Measurements from ENCODE around the gene ECI1.

Gene ECI1

DNA sequence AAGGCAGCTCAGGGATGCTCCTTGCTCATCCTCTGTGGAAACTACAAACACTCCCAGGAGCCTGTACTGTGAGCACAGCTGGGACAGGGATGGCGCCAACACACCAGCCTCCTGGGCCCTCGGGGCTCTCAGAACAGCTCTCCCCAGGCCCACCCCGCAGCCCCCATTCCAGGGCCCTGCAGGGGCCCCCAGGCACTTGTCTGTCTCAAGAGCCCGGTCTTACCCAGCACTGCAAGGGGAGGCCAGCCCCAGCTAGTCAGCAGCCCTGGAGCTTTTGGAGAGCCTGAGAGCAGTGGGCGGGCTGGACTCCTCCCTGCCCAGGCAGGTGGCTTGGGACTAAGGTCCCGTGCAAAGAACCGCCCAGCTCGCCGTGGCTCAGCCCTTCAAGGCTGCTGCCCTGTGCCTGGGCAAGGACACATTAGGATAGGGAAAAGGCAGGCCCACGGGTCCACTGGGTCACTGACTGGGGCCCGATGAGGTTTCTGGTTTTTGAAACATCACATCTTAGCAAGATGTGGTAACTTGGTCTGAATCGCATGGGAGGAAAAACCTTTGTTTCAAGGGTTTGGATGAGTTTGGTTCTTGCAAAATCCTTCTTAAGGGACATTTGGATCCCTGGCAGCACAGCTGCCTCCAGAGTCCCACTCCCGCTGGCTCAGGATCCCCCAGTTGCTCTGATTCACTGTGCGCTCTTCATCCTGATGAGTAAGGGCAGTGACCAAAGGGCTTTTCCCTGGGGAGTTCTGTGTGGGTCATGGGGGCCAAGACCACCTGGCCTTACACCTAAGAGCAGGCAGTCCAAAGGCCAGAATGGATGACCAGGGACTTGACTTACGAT lies 12.3 kb downstream of the ECI1 start:
- no peak for TF ChIP-seq CTCF (IDR thresholded peaks at IDR 0.05; ENCODE audit: low read depth, low read length, missing control alignments)
- no peak overlapping the region for H3K4me3 ChIP-seq (replicated peaks; ENCODE audit: low read depth, low read length)
- no peak for DNase-seq (ENCODE audit: extremely low read depth, low read depth)

DNA sequence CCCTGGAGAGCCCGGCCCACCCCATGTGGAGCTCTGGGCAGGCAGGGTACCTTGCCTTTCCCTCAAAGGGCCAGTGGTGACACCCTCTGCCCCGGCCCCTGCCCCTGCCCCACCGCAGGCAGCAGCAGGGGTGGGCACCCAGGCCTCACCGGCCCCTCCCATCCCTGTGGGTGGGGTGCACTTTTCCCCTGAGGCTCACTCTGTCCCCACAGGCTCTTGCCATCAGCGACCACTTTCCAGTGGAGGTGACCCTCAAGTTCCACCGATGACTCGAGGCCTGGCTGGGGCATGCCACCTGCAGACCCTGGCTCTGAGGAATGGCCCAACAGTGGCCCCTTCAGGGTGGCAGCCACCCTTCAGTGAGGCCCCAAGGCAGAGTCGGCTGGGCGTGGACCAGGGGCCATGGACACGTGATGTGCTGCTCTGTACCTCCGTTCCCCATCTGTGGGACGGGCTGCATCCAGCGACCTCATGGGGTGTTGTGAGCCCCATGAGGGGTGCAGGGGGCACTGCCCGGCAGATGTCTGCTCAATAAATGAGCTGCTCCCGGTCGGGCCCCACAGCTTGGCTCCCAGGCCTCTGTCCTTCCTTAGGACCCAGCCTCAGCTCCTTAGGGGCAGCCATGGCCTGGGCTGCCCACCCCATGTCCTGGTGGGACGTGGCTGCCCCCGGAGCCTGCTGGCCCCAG lies 13.1 kb downstream of the ECI1 start:
- no peak for DNase-seq (ENCODE audit: extremely low read depth, low read depth)
- no peak for TF ChIP-seq CTCF (IDR thresholded peaks at IDR 0.05; ENCODE audit: low read depth, low read length, missing control alignments)
- no peak overlapping the region for H3K4me3 ChIP-seq (replicated peaks; ENCODE audit: low read depth, low read length)

- no peak for DNase-seq (ENCODE audit: extremely low read depth, low read depth)
- no peak overlapping the region for H3K4me3 ChIP-seq (replicated peaks; ENCODE audit: low read depth, low read length)
- TF ChIP-seq CTCF (IDR thresholded peaks at IDR 0.05; ENCODE audit: low read depth, low read length, missing control alignments), result no peak
Measured at GRCh38 chr16:2237493-2238149, 13.8 kb downstream of the ECI1 start.

DNA sequence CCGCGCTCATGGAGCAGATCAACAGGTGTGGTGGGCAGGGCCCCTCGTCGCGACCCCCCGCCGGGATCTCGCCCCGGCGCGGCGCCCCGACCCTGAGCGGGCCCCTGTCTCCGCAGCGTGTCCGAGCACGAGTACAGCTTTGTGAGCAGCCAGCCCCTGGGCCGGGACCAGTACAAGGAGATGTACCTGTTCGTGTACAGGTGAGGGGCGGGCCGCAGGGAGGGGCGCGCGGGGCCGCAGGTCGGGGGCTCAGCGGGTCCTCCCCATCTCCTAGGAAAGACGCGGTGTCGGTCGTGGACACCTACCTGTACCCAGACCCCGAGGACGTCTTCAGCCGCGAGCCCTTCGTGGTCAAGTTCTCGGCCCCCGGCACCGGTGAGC lies 14.3 kb downstream of the ECI1 start:
- no peak for TF ChIP-seq CTCF (IDR thresholded peaks at IDR 0.05; ENCODE audit: low read depth, low read length, missing control alignments)
- H3K4me3 ChIP-seq (replicated peaks; ENCODE audit: low read depth, low read length), result no peak overlapping the region
- no peak for DNase-seq (ENCODE audit: extremely low read depth, low read depth)

GRCh38 chr16:2236337-2237101 lies 14.9 kb downstream of the ECI1 start, which contains the start of gene DNASE1L2:
Gene DNASE1L2 (plus strand): TSS chr16:2236444. CDS start chr16:2236817, 373 bp downstream.
- no peak within 1 kb of the TSS for H3K4me3 ChIP-seq (replicated peaks; ENCODE audit: low read depth, low read length)
- DNase-seq (ENCODE audit: extremely low read depth, low read depth), result no peak
- TF ChIP-seq CTCF (IDR thresholded peaks at IDR 0.05; ENCODE audit: low read depth, low read length, missing control alignments), result no peak

DNA sequence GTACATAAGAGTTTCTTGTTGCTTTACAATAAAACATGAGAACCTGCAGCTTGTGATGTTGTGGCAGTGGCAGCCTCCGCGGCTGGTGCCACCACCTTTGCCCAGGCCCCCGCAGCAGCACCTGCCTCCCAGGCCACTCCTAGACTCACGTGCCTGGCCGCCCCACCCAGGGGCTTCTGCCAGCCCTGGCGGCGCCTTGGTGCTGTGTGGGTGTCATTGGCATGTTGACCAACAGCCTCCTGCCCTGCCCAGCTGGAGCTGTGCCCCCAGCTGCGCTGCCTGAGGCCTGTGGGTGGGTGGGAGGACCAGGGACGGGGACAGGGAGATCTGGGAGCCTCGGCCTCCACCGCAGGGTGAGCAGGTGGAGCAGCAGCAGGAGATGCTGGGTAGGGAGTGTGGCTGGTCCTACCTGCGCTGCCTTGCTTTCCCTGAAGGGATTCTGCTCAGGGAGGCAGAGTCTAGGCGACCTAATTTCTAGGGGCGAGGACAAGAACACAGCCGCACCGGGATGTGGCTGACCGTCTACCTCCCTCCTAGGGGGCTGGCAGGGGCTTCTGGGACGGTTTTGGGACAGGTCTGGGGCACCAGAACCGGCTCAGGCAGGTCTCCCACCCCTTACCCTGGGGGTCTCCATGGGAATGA lies 15.6 kb downstream of the ECI1 start:
- TF ChIP-seq CTCF (IDR thresholded peaks at IDR 0.05; ENCODE audit: low read depth, low read length, missing control alignments), result no peak
- DNase-seq (ENCODE audit: extremely low read depth, low read depth), result no peak
- no peak overlapping the region for H3K4me3 ChIP-seq (replicated peaks; ENCODE audit: low read depth, low read length)

All from HFF-Myc (cell line).